GM23248 (cell line): ENCODE measurements around the gene SH3TC1.

Experiments
- EZH2 ChIP-seq: fragments of 200-600 bp; sonication (generic); IDR thresholded peaks from 2 replicates; pipeline ENCODE4 v1.6.1; 2018; ENCODE audit warnings: antibody characterized with exemption, mild to moderate bottlenecking; ENCODE audit not compliant: insufficient read depth, poor library complexity, severe bottlenecking
- EZH2phosphoT487 ChIP-seq: fragments of 200-600 bp; sonication (generic); IDR thresholded peaks from 2 replicates; pipeline ENCODE4 v1.6.1; 2018; ENCODE audit warnings: antibody characterized with exemption, moderate library complexity, mild to moderate bottlenecking, low read depth; ENCODE audit not compliant: insufficient read depth

- no peak for TF ChIP-seq EZH2
- no peak for TF ChIP-seq EZH2phosphoT487
Measured at GRCh38 chr4:8281519-8282133, 82.5 kb downstream of the SH3TC1 start.
